ENCODE data around the gene SUSD6.
A peak's percentile ranks its signal among the peaks of the same experiment; 100 is the strongest.
"Not testable (repeated sequence)": the region's sequence is repeated elsewhere in the genome, so short reads cannot be mapped to it uniquely, and the experiment has no call there.

Gene SUSD6

DNA sequence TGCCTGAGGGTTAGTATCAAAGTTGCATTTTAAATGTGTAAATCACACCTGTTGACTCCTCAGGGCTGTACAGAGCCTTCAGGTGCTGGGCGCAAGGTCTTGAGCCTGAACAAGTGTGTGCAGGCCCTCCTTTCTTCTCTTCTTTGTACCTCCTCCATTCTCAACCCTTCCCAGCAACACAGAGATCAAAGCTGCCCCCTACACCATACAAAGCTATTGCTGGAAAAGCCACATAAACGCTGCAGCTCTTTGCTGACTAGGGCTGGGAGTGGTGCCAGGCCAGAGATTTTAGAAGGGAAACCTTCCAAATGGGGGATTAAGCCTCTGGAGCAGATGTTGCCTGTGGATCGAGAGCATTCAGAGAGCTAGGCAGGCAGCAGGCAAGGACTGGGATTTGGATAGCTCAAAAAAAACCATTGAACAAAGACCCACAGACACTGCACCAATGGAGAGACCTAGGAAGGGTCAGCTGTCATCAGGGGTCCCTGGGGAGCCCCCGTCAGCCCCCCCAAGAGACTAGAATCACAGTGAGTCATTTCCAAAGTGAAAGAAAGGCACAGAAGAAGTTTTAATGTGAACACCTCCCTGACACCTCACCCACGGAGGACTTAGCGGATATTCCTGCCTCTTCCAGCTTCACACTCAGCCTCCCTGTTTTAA is 18.2 kb upstream of the SUSD6 start:
- DNase-seq = no peak

DNA sequence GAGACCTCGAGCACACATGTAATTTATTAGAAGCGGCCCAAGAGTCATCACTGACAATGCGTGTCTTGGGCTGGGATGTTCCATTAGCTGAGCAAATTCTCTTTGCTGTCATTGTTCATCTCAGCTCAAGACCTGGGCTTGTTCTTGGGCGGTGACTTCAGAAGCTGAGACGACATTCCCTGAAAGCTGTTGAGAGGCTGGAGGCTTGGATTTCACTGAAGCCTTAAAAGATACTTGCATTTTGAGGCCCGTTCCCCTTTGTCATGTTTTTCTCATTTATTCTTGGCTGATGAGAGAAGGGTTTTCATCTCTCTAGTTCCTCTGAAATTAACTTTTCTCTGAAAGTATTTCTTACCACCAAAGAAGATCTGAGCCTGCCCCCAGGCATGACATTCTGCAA is 16.6 kb upstream of the SUSD6 start:
- DNase-seq = no peak

GRCh38 chr14:69595336-69595735 is 16.1 kb upstream of the SUSD6 start:
- no peak for DNase-seq

DNA sequence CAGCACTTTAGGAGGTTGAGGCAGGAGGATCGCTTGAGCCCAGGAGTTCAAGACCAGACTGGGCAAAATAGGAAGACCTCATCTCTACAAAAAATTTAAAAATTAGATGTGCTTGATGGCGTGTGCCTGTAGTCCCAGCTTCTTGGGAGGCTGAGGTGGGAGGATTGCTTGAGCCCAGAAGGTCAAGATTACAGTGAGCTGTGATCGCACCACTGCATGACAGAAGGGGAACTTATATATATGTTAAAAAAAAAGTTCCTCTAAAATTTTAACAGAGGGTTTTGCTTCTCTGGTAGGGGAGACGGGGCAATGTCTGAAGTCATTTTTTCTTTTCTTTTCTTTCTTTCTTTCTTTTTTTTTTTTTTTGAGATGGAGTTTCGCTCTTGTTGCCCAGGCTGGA is 12.0 kb upstream of the SUSD6 start:
- not testable (repeated sequence) for DNase-seq

DNA sequence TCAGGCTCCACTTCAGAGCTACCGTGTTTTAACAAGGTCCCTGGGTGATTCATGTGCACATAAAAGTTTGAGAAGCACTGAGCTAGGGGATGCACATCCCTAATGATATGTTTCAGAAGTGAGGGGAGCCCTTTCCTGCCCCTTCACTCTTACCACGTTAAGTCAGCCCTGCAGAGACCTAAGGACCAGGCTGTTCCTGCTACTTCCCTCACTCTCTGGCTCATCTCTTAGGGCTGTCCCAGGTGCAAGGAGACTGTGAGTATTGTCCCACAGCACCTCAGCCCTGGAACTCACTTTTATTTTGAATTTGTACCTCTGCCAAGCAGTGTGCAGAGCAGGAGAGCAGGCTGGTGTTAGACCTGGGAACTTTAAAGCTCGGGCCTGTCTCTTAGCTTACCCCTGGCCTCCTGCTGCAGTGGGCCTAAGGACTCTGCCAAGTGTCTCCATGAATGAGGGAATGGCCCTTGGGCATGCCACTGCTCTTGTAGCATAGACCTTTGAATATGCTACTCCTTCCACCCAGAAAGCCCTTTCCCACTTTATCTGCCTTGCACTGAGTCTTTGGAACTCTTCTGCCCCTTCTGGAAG is 11.0 kb upstream of the SUSD6 start:
- DNase-seq = no peak

GRCh38 chr14:69605738-69606137 is 5.7 kb upstream of the SUSD6 start:
- no peak for DNase-seq

DNA sequence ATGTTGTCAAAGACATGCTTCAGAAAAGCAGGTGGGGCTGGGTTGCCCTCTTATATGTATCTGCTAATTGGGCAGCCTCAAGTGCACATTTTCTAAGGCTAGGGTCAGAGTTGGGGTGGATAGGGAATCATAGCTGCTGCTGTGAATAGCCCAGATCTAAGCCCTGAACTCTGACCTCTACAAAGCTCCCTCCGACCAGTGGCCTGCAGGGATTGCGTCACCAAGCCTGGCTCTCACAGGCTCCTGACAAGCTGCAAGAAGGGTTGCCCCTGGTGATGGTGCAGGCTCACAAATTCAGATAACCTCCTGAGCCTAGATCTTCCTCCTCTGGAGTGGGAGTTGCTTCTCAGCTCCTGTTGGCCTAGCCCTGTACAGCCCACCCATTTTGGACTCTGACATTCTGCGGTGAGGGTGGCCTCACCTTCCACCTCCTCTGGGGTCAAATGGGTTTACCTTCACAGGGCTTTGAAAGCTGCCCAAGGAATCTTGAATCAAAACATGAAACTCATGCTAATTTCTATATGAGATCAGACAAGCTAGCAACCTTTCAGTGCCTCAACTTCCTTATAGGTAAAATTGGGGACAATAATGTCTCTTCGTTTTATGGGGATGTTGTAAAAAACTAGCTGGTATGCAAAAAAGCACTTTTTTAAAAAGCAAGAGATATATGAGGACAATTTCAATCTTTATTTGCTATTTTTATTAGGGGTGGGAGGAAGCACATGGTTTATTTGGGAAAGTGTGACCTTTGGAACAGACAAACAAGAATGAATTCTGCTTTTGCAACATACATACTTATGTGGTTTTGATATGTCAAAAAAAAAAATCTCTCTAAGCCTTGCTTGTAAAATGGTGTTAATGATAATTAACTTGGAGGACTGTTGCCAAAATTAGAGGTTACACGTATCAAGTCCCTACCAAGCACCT is 4.9 kb upstream of the SUSD6 start:
- no peak for DNase-seq

- DNase-seq = no peak
Measured at GRCh38 chr14:69610020-69610873, 1.1 kb upstream of the SUSD6 start.

DNA sequence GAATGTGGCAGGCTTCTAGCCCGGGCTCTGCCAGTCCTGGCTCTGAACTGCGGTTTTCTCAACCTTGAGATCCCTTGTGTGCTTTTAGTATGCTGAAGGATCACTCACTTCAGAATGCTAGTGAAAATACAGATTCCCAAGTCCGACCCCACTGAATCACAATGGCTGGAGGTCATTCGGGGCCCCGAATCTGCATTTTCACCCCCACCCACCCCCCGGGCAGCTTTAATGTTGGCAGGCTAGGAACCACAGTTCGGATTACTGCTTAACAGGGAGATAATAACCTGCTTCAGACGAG is 573 bp upstream of the SUSD6 start:
- no peak for DNase-seq

DNA sequence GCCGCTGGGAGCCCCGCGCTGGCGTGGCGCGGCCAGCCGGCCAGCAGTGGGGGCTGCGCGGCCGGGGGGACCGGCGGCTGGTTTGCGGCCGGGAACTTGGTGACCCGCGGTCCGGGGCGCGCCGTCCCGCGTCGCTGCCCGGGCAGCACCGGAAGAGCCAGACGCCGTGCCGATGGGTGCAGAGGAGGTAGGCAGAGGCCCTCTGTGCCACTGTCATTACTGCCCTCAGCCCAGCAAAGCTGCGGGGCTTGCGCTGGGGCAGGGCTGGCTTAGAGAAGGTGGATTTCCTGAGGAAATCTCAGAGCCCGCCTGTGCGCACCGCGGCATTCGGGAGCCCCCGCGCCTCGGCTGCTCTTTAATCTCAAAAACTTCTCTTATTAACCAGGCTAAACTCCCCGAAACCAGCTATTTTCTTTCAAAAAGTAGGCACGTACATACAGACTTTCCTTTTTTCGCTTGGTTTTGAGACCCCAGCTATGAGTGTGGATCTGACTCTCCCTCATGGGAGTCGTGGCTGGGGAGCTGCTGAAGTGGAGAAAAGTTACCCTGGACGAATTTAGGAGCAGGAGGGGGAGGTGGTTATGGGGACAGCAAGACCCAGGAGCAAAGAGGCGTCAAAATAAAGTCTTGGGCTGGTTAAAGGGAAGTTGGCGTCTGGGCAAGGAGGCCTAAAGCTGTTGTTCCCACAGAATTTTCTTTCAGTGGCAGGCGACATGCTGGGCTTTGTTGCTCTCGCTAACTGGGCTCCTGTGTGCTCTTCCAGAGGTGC is 802 bp downstream of the SUSD6 start:
- DNase-seq = peak; percentile 50

- DNase-seq = peak; percentile 20
Measured at GRCh38 chr14:69612783-69613130, 1.4 kb downstream of the SUSD6 start.

GRCh38 chr14:69613312-69614073 is 2.1 kb downstream of the SUSD6 start:
- DNase-seq = no peak

GRCh38 chr14:69614592-69614991 is 3.2 kb downstream of the SUSD6 start:
- peak; percentile 48 for DNase-seq

GRCh38 chr14:69615121-69615495 is 3.7 kb downstream of the SUSD6 start:
- no peak for DNase-seq

DNA sequence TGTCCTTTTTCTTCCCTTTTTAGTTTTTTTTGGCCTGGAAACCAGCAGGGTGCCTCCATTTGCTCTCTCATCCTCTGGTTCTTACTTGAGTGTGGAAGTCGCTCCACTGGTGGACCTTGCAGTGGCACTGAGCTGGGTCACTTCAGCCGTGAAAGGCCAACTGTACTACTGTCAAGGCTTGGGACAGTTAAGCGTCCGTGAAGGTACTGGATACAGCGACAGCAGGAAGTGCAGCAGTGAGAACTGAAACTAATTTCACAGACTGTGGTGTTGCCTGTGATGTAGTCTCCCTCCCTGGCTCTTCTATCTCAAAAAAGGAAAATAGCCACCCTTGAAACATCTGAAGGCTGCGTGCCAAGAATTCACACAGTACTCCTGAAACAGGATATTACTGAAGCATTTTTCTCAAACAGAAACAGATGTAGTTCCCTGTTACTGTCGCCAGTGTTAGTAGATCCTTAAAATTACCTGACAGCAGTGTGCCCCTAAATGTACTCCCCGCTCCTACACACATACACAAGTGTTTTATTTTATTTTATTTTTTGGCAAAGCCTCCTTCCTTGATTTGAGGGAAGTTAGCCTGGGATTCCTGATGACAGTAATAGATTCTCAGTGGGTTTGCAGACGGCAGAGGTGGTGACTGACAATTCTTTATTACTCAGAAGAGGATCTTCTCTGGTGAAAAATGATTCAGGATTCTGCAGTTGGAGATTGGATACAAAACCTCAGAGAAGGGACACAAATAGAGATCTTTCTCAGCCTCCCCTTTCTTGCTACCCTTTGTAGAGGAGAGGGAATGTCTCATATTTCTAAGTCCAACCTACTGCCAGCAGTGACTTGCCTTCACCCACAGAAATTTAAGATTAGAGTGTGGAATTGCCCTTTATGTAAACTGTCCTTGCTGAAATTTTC is 4.4 kb downstream of the SUSD6 start:
- peak; percentile 90 for DNase-seq

- no peak for DNase-seq
Measured at GRCh38 chr14:69616408-69616773, 5.0 kb downstream of the SUSD6 start.

- DNase-seq = no peak
Measured at GRCh38 chr14:69617796-69618195, 6.4 kb downstream of the SUSD6 start.

DNA sequence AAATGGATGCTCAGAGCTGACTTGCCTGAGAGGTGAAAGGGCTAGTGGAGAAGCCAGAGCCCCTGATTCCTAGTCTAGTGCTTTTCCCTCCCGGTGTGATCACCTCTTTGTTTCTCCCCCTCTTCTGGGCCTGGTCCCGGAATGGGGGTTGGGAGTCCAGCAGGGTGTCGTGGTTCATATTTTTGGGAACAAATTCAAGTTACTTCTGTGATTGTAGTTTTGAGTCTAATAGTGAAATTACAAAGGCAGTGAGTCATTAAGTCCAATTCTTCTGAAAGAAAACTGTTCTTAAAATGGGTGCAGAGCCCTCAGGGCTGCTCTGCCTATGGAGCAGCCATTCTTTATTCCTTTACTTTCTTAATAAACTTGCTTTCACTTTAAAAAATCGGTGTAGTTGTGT is 7.6 kb downstream of the SUSD6 start:
- no peak for DNase-seq

GRCh38 chr14:69620211-69620611 is 8.8 kb downstream of the SUSD6 start:
- no peak for DNase-seq

DNA sequence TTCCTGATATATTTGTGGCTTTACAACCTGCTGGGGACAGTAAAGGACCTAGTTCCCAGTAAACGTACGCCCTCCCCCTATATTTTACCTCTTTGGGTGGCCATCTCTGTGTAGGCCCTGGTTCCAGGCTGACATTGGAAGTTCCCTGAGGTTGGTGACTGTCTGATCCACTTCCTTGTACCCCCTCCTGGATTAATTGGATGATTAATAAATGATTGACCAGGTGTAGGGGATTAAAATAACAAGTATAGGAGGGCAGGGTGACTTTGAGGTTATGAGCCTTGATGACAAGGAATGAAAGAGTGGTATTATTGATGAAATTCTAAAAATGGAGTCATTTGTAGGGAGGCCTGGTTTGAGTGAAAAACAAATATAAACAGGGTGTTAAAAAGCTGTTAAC is 9.6 kb downstream of the SUSD6 start:
- no peak for DNase-seq

DNA sequence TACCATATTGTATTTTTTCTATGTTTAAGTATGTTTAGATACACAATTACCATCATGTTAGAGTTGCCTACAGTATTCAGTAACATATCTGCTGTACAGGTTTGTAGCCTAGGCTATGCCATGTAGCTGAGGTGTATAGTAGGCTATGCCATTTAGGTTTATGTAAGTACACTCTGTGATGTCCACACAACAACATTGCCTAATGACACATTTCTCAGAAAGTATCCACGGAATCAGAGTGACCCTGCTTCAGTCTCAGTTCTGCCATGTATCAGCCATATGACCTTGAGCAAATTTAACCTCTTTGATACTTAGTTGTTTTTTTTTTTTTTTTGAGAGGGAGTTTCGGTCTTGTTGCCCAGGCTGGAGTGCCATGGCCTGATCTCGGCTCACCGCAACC is 12.7 kb downstream of the SUSD6 start:
- no peak for DNase-seq

All from RPMI8226 (cell line).